HEK293T (cell line): Measurements from ENCODE around the gene FNDC5.
"Not testable (repeated sequence)": the region's sequence is repeated elsewhere in the genome, so short reads cannot be mapped to it uniquely, and the experiment has no call there.

Experiments used
- CTCF ChIA-PET: fragments of 350-600 bp; formaldehyde crosslinking; extraction: SDS; loops from one replicate; lab custom pipeline; 2021; ENCODE audit warnings: antibody characterized with exemption, inconsistent platforms; lab: Yijun Ruan, JAX
- POLR2A ChIA-PET: fragments of 350-600 bp; formaldehyde crosslinking; extraction: SDS; loops from one replicate; lab custom pipeline; 2020; ENCODE audit warnings: antibody characterized with exemption, inconsistent platforms; lab: Yijun Ruan, JAX
- DNase-seq: peaks from one replicate; pipeline ENCODE4 v3.0.0; 2012; ENCODE audit warnings: mixed read lengths; ENCODE audit errors: extremely low spot score
- ARNT ChIP-seq: fragments of 450-650 bp; IDR thresholded peaks from 2 replicates; pipeline ENCODE4 v1.6.1; 2017; ENCODE audit warnings: mild to moderate bottlenecking
- BHLHE40 ChIP-seq: fragments of 450-650 bp; IDR thresholded peaks from 2 replicates; pipeline ENCODE4 v1.6.1; 2016; ENCODE audit warnings: mild to moderate bottlenecking, moderate library complexity, borderline replicate concordance
- CTBP1 ChIP-seq: fragments of 450-650 bp; IDR thresholded peaks from 2 replicates; pipeline ENCODE4 v1.6.1; 2016; ENCODE audit warnings: borderline replicate concordance
- ELF4 ChIP-seq: fragments of 450-650 bp; IDR thresholded peaks from 2 replicates; pipeline ENCODE4 v1.6.1; 2017; ENCODE audit warnings: antibody characterized with exemption
- FOXA1 ChIP-seq: fragments of 450-650 bp; IDR thresholded peaks from 2 replicates; pipeline ENCODE4 v1.6.1; 2016; ENCODE audit warnings: mild to moderate bottlenecking
- FOXK2 ChIP-seq: fragments of 450-650 bp; IDR thresholded peaks from 2 replicates; pipeline ENCODE4 v1.6.1; 2016; ENCODE audit warnings: mild to moderate bottlenecking
- FOXM1 ChIP-seq: fragments of 450-650 bp; IDR thresholded peaks from 2 replicates; pipeline ENCODE4 v1.6.1; 2017; ENCODE audit warnings: mild to moderate bottlenecking, borderline replicate concordance
- HDGF ChIP-seq: fragments of 450-650 bp; IDR thresholded peaks from 2 replicates; pipeline ENCODE4 v1.6.1; 2017; ENCODE audit warnings: antibody characterized with exemption, borderline replicate concordance
- L3MBTL2 ChIP-seq: fragments of 450-650 bp; conservative IDR thresholded peaks from 2 replicates; pipeline ENCODE4 v1.6.1; 2016; ENCODE audit warnings: mild to moderate bottlenecking
- LEF1 ChIP-seq: fragments of 450-650 bp; IDR thresholded peaks from 2 replicates; pipeline ENCODE4 v1.6.1; 2017; ENCODE audit warnings: mild to moderate bottlenecking, borderline replicate concordance
- NFRKB ChIP-seq: fragments of 450-650 bp; IDR thresholded peaks from 2 replicates; pipeline ENCODE4 v1.6.1; 2016; ENCODE audit warnings: mild to moderate bottlenecking, moderate library complexity
- PKNOX1 ChIP-seq: fragments of 450-650 bp; IDR thresholded peaks from 2 replicates; pipeline ENCODE4 v1.6.1; 2016
- SP1 ChIP-seq: fragments of 450-650 bp; IDR thresholded peaks from 2 replicates; pipeline ENCODE4 v1.6.1; 2017
- SUZ12 ChIP-seq: fragments of 450-650 bp; IDR thresholded peaks from 2 replicates; pipeline ENCODE4 v1.6.1; 2016; ENCODE audit warnings: mild to moderate bottlenecking
- TARDBP ChIP-seq: fragments of 450-650 bp; IDR thresholded peaks from 2 replicates; pipeline ENCODE4 v1.6.1; 2016
- ZNF384 ChIP-seq: fragments of 450-650 bp; IDR thresholded peaks from 2 replicates; pipeline ENCODE4 v1.6.1; 2016

The FNDC5 gene

GRCh38 chr1:32915766-32916706 is 45.3 kb upstream of the FNDC5 start:
- TF ChIP-seq ZNF384 (no peak), TARDBP (no peak), FOXM1 (no peak)
- no peak for DNase-seq
- POLR2A ChIA-PET, result no interaction called here
- CTCF ChIA-PET, result no interaction called here

GRCh38 chr1:32910319-32910718 is 39.6 kb upstream of the FNDC5 start:
- TF ChIP-seq SUZ12, result no peak
- TF ChIP-seq CTBP1, result no peak
- TF ChIP-seq NFRKB, result no peak
- DNase-seq, result no peak
- ChIA-PET POLR2A (no interaction called here), CTCF (interaction anchor here (0.8 kb wide), 1 partner anchor 145 kb away, joined by 3 read pairs; no protein-coding TSS in a partner anchor)

- TF ChIP-seq FOXM1 (no peak), PKNOX1 (no peak), SUZ12 (no peak), BHLHE40 (no peak), TARDBP (no peak), SP1 (no peak), FOXK2 (no peak), ZNF384 (no peak), ELF4 (no peak), NFRKB (no peak), HDGF (no peak), ARNT (no peak), LEF1 (no peak), CTBP1 (no peak)
- CTCF ChIA-PET, result interaction anchor here (1.0 to 1.5 kb wide), 2 partner anchors 15 to 219 kb away, joined by 3 read pairs; no protein-coding TSS in a partner anchor
- POLR2A ChIA-PET, result no interaction called here
- DNase-seq, result no peak
Measured at GRCh38 chr1:32907435-32907834, 36.7 kb upstream of the FNDC5 start.

GRCh38 chr1:32906654-32907053 is 35.9 kb upstream of the FNDC5 start:
- no peak for DNase-seq
- POLR2A ChIA-PET, result no interaction called here
- CTCF ChIA-PET, result interaction anchor here (0.6 kb wide), 1 partner anchor 34 kb away, joined by 4 read pairs; no protein-coding TSS in a partner anchor
- TF ChIP-seq LEF1 (no peak), HDGF (no peak), FOXK2 (no peak), ARNT (no peak), PKNOX1 (no peak), TARDBP (no peak), SUZ12 (no peak), ZNF384 (no peak), SP1 (no peak), CTBP1 (no peak), NFRKB (no peak), FOXA1 (no peak), ELF4 (no peak), FOXM1 (no peak), BHLHE40 (no peak), L3MBTL2 (no peak)

GRCh38 chr1:32905588-32905987 is 34.9 kb upstream of the FNDC5 start:
- POLR2A ChIA-PET, CTCF ChIA-PET, DNase-seq: not testable (repeated sequence)

- DNase-seq, result no peak
- TF ChIP-seq ZNF384 (no peak), BHLHE40 (no peak), L3MBTL2 (no peak)
- ChIA-PET CTCF (interaction anchor here (0.7 kb wide), 1 partner anchor 12 kb away, joined by 3 read pairs; no protein-coding TSS in a partner anchor), POLR2A (no interaction called here)
Measured at GRCh38 chr1:32904797-32905196, 34.1 kb upstream of the FNDC5 start.

GRCh38 chr1:32903991-32904785 is 33.5 kb upstream of the FNDC5 start:
- CTCF ChIA-PET, result interaction anchor here (0.6 to 0.7 kb wide), 2 partner anchors 12 to 128 kb away, joined by 3 read pairs; no protein-coding TSS in a partner anchor
- no peak for DNase-seq
- TF ChIP-seq HDGF (no peak), NFRKB (no peak)
- POLR2A ChIA-PET, result no interaction called here
